ENCODE data around the gene RPS4Y1.

Gene RPS4Y1

DNA sequence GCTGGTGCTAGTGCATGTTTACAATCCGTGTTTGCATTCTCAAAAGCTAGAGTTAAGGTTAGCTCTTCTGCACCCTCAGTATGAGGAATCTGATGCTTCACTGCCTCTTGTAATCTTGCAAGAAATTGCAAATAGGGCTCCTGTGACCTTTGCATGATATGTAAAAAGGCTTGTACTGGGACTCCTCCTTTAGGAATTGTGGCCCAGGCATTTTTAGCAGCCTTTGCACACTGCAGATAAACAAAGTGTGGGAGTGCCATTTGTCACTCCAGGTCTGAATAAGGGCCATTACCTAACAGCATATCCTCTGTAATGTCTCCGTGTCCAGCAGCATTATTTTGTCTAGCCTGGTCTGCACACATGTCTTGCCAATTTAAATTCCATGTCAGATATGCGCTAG lies 44.5 kb downstream of the RPS4Y1 start:
- DNase-seq = no peak

DNA sequence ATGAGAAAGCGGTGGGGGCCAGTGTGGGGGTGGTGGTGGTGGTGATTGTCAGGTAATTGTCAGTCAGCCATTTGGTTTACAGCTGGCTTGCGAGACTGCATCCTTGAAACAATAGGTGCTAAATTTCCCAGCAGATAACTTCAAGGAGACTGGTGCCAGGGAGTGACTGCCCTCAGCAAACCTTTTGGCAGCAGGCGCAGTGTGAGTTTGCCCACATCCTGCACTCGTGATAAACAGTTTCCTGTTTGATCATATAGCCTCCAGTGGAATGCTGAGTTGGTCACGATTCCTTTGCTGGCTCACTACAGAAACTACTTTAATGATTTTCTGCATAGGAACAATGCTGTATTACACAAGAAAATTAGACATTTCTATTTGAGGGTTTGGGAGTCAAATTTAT lies 46.0 kb downstream of the RPS4Y1 start:
- DNase-seq = peak; percentile 41 to 62 (median 54)

DNA sequence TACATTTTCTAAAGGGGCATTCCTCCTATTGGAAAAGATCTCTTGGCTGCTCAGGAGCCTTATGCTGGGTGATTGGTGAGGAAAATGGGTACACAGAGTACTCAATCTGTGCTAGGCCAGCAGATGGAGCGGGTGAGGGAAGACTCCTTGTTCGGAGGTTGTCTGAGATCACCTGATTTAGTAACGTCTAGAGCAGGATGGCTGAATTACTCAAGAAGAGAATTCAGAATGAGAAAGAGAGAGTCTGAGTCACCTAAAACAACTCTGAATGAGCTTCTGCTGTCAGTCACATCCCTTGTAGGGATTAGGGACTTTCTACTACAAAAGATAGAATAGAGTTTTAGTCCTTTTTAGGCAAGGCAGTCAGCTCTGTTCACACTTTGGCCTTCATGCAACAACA lies 46.6 kb downstream of the RPS4Y1 start:
- peak; percentile 37 to 65 (median 62) for DNase-seq

DNA sequence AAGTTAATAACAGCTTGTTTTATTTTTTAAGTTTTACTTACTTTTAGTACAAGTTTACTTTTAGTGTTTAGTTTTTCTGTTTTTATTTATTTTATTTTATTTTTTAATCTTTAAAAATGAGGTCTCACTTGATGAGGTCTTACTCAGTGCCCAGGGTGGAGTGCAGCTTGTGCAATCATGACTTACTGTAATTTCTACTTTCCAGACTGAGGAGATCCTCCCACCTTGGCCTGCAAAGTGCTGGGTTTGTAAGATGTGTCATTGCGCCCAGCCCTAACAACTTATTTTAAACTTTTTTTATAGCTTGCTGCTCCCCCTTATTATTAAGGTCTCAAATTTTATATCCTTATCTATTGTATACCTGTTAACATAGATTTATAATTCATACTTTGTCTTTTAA lies 52.1 kb downstream of the RPS4Y1 start:
- peak; percentile 53 to 63 (median 61) for DNase-seq

DNA sequence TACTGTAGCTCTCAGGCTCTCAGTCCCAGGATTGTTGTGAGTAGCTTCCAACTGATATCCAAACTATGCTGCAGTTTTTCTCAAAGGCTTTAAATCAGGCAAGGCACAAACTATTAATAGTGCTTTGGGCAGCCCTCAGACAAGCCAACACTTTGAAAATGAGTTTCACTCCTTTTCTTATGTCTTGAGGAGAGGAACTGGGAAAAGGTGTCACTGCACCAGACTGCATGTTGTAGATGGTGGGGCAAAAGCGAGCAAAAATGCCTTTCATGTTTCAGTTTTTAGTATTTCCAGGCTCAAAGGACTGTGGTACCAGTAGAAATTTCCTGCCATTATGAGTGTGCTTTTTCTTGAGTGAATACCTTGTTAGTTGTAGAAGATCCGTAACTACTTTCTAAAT lies 54.6 kb downstream of the RPS4Y1 start:
- DNase-seq = no peak

DNA sequence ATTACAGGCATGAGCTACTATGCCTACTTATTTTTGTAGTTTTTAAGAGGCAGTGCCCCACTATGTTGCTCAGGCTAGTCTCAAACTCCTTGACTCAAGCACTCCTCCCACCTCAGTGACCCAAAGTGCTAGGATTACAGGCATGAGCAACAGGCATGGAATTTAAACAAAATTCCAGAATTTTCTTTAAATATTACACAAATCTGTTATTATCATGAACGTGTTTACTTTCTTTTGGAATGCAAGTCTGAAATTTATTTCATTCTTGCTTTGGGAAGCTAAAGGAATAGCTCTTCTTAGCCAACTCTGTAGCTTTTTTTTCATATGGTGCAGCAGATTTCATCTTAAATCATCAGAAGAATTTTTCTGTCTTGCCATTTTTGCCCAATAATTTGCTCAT lies 66.0 kb downstream of the RPS4Y1 start:
- no peak for DNase-seq

DNA sequence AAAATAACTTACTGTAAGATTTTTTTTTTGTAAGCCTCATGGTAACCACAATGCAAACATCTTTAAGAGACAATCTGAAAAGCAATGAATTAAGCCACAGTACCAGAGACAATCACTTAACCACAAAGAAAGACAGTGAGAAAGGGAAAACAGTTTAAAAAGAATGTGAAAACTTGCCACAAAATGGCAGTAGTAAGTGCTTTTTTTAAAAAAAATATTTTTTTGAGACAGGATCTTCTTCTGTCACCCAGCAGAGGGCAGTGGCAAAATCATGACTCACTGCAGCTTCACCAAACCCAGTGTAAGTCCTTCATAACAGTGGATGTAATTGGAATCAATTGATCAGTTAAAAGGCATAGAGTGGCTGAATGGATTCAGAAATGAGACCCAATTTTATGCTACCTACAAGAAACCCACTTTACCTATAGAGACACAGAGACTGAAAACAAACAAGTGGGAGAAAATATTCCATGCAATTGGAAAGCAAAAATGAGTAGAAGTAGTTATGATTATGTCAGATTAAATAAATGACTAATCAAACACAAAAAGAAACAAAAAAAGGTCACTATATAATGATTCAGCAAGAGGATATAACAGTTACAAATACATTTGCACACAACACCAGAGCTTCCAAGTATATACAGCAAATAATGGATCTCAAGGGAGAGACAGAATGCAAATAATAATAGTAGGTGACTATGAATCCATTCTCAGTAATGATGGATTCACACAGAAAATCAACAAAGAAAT lies 71.8 kb downstream of the RPS4Y1 start:
- DNase-seq = peak; percentile 49 to 64 (median 63)
